Astrocyte (in vitro differentiated cells and primary cell): Measurements from ENCODE around the gene GRK5.

ENCODE experiments used
- EZH2 ChIP-seq: IDR thresholded peaks from 2 replicates; pipeline ENCODE4 v1.6.1; 2012; ENCODE audit warnings: mild to moderate bottlenecking, low read length, inconsistent platforms; ENCODE audit not compliant: insufficient read depth
- TF ChIP-seq, protein P1 (sequence below): IDR thresholded peaks from 2 replicates; pipeline ENCODE4 v1.5.1; 2011; ENCODE audit warnings: low read depth, mild to moderate bottlenecking, inconsistent platforms, low read length, moderate library complexity; ENCODE audit not compliant: insufficient read depth

GRCh38 chr10:119391440-119392251, 184.3 kb downstream of the GRK5 start:
- TF ChIP-seq, protein P1, sequence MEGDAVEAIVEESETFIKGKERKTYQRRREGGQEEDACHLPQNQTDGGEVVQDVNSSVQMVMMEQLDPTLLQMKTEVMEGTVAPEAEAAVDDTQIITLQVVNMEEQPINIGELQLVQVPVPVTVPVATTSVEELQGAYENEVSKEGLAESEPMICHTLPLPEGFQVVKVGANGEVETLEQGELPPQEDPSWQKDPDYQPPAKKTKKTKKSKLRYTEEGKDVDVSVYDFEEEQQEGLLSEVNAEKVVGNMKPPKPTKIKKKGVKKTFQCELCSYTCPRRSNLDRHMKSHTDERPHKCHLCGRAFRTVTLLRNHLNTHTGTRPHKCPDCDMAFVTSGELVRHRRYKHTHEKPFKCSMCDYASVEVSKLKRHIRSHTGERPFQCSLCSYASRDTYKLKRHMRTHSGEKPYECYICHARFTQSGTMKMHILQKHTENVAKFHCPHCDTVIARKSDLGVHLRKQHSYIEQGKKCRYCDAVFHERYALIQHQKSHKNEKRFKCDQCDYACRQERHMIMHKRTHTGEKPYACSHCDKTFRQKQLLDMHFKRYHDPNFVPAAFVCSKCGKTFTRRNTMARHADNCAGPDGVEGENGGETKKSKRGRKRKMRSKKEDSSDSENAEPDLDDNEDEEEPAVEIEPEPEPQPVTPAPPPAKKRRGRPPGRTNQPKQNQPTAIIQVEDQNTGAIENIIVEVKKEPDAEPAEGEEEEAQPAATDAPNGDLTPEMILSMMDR, result no peak
- no peak for TF ChIP-seq EZH2
